HEK293 (cell line): ENCODE data around the gene CAMTA2.

Experiments
- CTCF ChIA-PET: fragments of 350-600 bp; formaldehyde crosslinking; extraction: SDS; loops from one replicate; lab custom pipeline; 2021; ENCODE audit warnings: antibody characterized with exemption; lab: Yijun Ruan, JAX
- POLR2A ChIA-PET: fragments of 300-600 bp; formaldehyde crosslinking; extraction: SDS; loops from one replicate; lab custom pipeline; 2020; ENCODE audit warnings: antibody characterized with exemption, inconsistent platforms; lab: Yijun Ruan, JAX
- H3K27ac ChIP-seq: fragments of 200-500 bp; sonication (Bioruptor generic); 2 replicates; pipeline ENCODE4 v1.5.1; 2014; ENCODE audit warnings: low read depth, low read length, control low read depth, inconsistent platforms; ENCODE audit errors: extremely low read depth
- H3K36me3 ChIP-seq, 2 experiments: fragments of 200-500 bp in 1 of 2; sonication (Bioruptor generic) in 1 of 2; 1 replicate in 1 of 2; 2 replicates in 1 of 2; pipeline ENCODE4 v1.5.1; 2014 to 2017; ENCODE audit warnings: inconsistent platforms in 2 of 2, low read length in 2 of 2; ENCODE audit not compliant: control insufficient read depth in 2 of 2, insufficient read depth in 1 of 2
- H3K4me1 ChIP-seq: fragments of 200-500 bp; sonication (Bioruptor generic); 2 replicates; pipeline ENCODE4 v1.5.1; 2014; ENCODE audit warnings: mild to moderate bottlenecking, low read length, inconsistent platforms; ENCODE audit not compliant: control insufficient read depth, insufficient read depth
- H3K4me3 ChIP-seq: 2 replicates; pipeline ENCODE4 v1.5.1; 2011; ENCODE audit warnings: low read depth, mild to moderate bottlenecking, control low read depth, low read length, moderate library complexity
- H3K9me3 ChIP-seq: fragments of 200-500 bp; sonication (Bioruptor generic); 2 replicates; pipeline ENCODE4 v1.5.1; 2014; ENCODE audit warnings: low read depth, low read length, inconsistent platforms; ENCODE audit not compliant: control insufficient read depth, insufficient read depth
- RBAK ChIP-seq: fragments of 450-650 bp; formaldehyde crosslinking; IDR thresholded peaks from 2 replicates; pipeline ENCODE4 v1.5.1; 2016; ENCODE audit warnings: missing biosample characterization, missing genetic modification characterization
- YY2 ChIP-seq: fragments of 450-650 bp; formaldehyde crosslinking; IDR thresholded peaks from 2 replicates; pipeline ENCODE4 v1.5.1; 2016; ENCODE audit warnings: missing biosample characterization, missing genetic modification characterization
- ZFHX2 ChIP-seq: fragments of 450-650 bp; formaldehyde crosslinking; conservative IDR thresholded peaks from 2 replicates; pipeline ENCODE4 v1.5.1; 2016; ENCODE audit warnings: missing biosample characterization, missing genetic modification characterization
- ZFP41 ChIP-seq: fragments of 450-650 bp; formaldehyde crosslinking; IDR thresholded peaks from 2 replicates; pipeline ENCODE4 v1.5.1; 2016; ENCODE audit warnings: missing biosample characterization, missing genetic modification characterization, borderline replicate concordance
- ZFP69B ChIP-seq: fragments of 450-650 bp; formaldehyde crosslinking; IDR thresholded peaks from 2 replicates; pipeline ENCODE4 v1.5.1; 2016; ENCODE audit warnings: missing biosample characterization, missing genetic modification characterization
- ZNF112 ChIP-seq: fragments of 450-650 bp; formaldehyde crosslinking; IDR thresholded peaks from 2 replicates; pipeline ENCODE4 v1.5.0; 2017; ENCODE audit warnings: missing biosample characterization, missing genetic modification characterization
- ZNF146 ChIP-seq: fragments of 450-650 bp; formaldehyde crosslinking; IDR thresholded peaks from 2 replicates; pipeline ENCODE4 v1.5.1; 2016; ENCODE audit warnings: missing biosample characterization, missing genetic modification characterization
- ZNF169 ChIP-seq: fragments of 450-650 bp; formaldehyde crosslinking; IDR thresholded peaks from 2 replicates; pipeline ENCODE4 v1.5.1; 2016; ENCODE audit warnings: missing biosample characterization, missing genetic modification characterization
- ZNF221 ChIP-seq: fragments of 450-650 bp; formaldehyde crosslinking; IDR thresholded peaks from 2 replicates; pipeline ENCODE4 v1.5.1; 2017; ENCODE audit warnings: missing biosample characterization, missing genetic modification characterization, borderline replicate concordance
- ZNF24 ChIP-seq: fragments of 450-650 bp; formaldehyde crosslinking; IDR thresholded peaks from 2 replicates; pipeline ENCODE4 v1.5.1; 2016; ENCODE audit warnings: missing biosample characterization, missing genetic modification characterization
- ZNF341 ChIP-seq: fragments of 450-650 bp; formaldehyde crosslinking; IDR thresholded peaks from 2 replicates; pipeline ENCODE4; 2016; ENCODE audit warnings: low read depth, missing biosample characterization, missing genetic modification characterization
- ZNF366 ChIP-seq: fragments of 450-650 bp; formaldehyde crosslinking; conservative IDR thresholded peaks from 2 replicates; pipeline ENCODE4 v1.5.1; 2016; ENCODE audit warnings: missing biosample characterization, missing genetic modification characterization
- ZNF404 ChIP-seq: fragments of 450-650 bp; formaldehyde crosslinking; IDR thresholded peaks from 2 replicates; pipeline ENCODE4 v1.5.1; 2017; ENCODE audit warnings: missing biosample characterization, missing genetic modification characterization
- ZNF416 ChIP-seq: fragments of 450-650 bp; formaldehyde crosslinking; IDR thresholded peaks from 2 replicates; pipeline ENCODE4 v1.5.1; 2016; ENCODE audit warnings: missing biosample characterization, missing genetic modification characterization
- ZNF48 ChIP-seq: fragments of 450-650 bp; formaldehyde crosslinking; IDR thresholded peaks from 2 replicates; pipeline ENCODE4 v1.5.1; 2016; ENCODE audit warnings: missing biosample characterization, missing genetic modification characterization
- ZNF555 ChIP-seq: fragments of 450-650 bp; formaldehyde crosslinking; conservative IDR thresholded peaks from 2 replicates; pipeline ENCODE4 v1.5.1; 2017; ENCODE audit warnings: missing biosample characterization, mild to moderate bottlenecking, missing genetic modification characterization, inconsistent platforms
- ZNF560 ChIP-seq: fragments of 450-650 bp; formaldehyde crosslinking; IDR thresholded peaks from 2 replicates; pipeline ENCODE4 v1.5.1; 2017; ENCODE audit warnings: missing biosample characterization, missing genetic modification characterization, borderline replicate concordance
- ZNF585B ChIP-seq: fragments of 450-650 bp; formaldehyde crosslinking; IDR thresholded peaks from 2 replicates; pipeline ENCODE4 v1.5.1; 2016; ENCODE audit warnings: missing biosample characterization, missing genetic modification characterization
- ZNF792 ChIP-seq: fragments of 450-650 bp; formaldehyde crosslinking; IDR thresholded peaks from 2 replicates; pipeline ENCODE4 v1.5.1; 2016; ENCODE audit warnings: missing biosample characterization, missing genetic modification characterization
- ZSCAN23 ChIP-seq: fragments of 450-650 bp; formaldehyde crosslinking; IDR thresholded peaks from 2 replicates; pipeline ENCODE4 v1.5.1; 2016; ENCODE audit warnings: missing biosample characterization, missing genetic modification characterization
- TF ChIP-seq, protein P1 (sequence below): fragments of 450-650 bp; formaldehyde crosslinking; IDR thresholded peaks from 2 replicates; pipeline ENCODE4 v1.5.1; 2017; ENCODE audit warnings: missing biosample characterization, missing genetic modification characterization
- TF ChIP-seq, protein P2 (sequence below): fragments of 450-650 bp; formaldehyde crosslinking; IDR thresholded peaks from 2 replicates; pipeline ENCODE4 v1.5.1; 2016; ENCODE audit warnings: missing biosample characterization, missing genetic modification characterization
- TF ChIP-seq, protein P3 (sequence below): fragments of 450-650 bp; formaldehyde crosslinking; IDR thresholded peaks from 2 replicates; pipeline ENCODE4 v1.5.1; 2016; ENCODE audit warnings: missing biosample characterization, missing genetic modification characterization
- TF ChIP-seq, protein P4 (sequence below): fragments of 450-650 bp; IDR thresholded peaks from 2 replicates; pipeline ENCODE4 v1.5.1; 2018; ENCODE audit warnings: missing biosample characterization, missing genetic modification characterization
- TF ChIP-seq, protein P5 (sequence below): fragments of 450-650 bp; formaldehyde crosslinking; conservative IDR thresholded peaks from 2 replicates; pipeline ENCODE4 v1.5.1; 2016; ENCODE audit warnings: low read depth, missing biosample characterization, missing genetic modification characterization

CAMTA2 gene

DNA sequence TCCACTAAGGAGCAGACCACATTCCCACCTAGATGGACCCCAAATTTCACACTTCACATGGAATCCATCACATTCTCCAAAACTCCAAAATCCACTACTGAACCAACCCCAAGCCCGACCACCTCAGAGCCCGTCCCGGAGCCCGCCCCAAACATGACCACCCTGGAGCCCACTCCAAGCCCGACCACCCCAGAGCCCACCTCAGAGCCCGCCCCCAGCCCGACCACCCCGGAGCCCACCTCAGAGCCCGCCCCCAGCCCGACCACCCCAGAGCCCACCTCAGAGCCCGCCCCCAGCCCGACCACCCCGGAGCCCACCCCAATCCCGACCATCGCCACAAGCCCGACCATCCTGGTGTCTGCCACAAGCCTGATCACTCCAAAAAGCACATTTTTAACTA, 53.8 kb downstream of the CAMTA2 start (continued):
- TF ChIP-seq, protein P1, sequence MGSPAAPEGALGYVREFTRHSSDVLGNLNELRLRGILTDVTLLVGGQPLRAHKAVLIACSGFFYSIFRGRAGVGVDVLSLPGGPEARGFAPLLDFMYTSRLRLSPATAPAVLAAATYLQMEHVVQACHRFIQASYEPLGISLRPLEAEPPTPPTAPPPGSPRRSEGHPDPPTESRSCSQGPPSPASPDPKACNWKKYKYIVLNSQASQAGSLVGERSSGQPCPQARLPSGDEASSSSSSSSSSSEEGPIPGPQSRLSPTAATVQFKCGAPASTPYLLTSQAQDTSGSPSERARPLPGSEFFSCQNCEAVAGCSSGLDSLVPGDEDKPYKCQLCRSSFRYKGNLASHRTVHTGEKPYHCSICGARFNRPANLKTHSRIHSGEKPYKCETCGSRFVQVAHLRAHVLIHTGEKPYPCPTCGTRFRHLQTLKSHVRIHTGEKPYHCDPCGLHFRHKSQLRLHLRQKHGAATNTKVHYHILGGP (tag by site-specific recombination) = no peak
- TF ChIP-seq ZNF585B (no peak), ZNF112 (no peak), ZNF169 (tag by site-specific recombination) (no peak), ZNF24 (tag by site-specific recombination) (no peak), ZNF792 (tag by site-specific recombination) (no peak), ZNF48 (tag by site-specific recombination) (no peak), ZFHX2 (no peak), RBAK (no peak), ZNF404 (tag by site-specific recombination) (no peak), ZNF416 (no peak), ZFP41 (tag by site-specific recombination) (no peak)
- TF ChIP-seq, protein P2, sequence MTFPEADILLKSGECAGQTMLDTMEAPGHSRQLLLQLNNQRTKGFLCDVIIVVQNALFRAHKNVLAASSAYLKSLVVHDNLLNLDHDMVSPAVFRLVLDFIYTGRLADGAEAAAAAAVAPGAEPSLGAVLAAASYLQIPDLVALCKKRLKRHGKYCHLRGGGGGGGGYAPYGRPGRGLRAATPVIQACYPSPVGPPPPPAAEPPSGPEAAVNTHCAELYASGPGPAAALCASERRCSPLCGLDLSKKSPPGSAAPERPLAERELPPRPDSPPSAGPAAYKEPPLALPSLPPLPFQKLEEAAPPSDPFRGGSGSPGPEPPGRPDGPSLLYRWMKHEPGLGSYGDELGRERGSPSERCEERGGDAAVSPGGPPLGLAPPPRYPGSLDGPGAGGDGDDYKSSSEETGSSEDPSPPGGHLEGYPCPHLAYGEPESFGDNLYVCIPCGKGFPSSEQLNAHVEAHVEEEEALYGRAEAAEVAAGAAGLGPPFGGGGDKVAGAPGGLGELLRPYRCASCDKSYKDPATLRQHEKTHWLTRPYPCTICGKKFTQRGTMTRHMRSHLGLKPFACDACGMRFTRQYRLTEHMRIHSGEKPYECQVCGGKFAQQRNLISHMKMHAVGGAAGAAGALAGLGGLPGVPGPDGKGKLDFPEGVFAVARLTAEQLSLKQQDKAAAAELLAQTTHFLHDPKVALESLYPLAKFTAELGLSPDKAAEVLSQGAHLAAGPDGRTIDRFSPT = no peak
- TF ChIP-seq, protein P3, sequence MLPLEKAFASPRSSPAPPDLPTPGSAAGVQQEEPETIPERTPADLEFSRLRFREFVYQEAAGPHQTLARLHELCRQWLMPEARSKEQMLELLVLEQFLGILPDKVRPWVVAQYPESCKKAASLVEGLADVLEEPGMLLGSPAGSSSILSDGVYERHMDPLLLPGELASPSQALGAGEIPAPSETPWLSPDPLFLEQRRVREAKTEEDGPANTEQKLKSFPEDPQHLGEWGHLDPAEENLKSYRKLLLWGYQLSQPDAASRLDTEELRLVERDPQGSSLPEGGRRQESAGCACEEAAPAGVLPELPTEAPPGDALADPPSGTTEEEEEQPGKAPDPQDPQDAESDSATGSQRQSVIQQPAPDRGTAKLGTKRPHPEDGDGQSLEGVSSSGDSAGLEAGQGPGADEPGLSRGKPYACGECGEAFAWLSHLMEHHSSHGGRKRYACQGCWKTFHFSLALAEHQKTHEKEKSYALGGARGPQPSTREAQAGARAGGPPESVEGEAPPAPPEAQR = no peak

DNA sequence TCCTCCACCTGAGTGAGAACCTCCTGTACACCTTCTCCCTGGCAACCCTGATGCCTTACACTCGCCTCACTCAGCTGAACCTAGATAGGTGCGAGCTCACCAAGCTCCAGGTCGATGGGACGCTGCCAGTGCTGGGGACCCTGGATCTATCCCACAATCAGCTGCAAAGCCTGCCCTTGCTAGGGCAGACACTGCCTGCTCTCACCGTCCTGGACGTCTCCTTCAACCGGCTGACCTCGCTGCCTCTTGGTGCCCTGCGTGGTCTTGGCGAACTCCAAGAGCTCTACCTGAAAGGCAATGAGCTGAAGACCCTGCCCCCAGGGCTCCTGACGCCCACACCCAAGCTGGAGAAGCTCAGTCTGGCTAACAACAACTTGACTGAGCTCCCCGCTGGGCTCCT, 54.7 kb downstream of the CAMTA2 start:
- H3K27ac ChIP-seq = no peak overlapping the region
- no peaks in the 10 kb centered on the region for H3K9me3 ChIP-seq
- POLR2A ChIA-PET = interaction anchor here (0.7 to 1.6 kb wide), 4 partner anchors 11 to 94 kb away, joined by 3 to 8 read pairs (median 4); partner anchors contain the start of genes PFN1 and SPAG7
- CTCF ChIA-PET = no interaction called here
- H3K4me1 ChIP-seq = no peaks in the 10 kb centered on the region; the same call in 1 of the 2 replicates
- H3K36me3 ChIP-seq = peaks cover 14 to 48% of the 10 kb centered on the region in 2 experiments
- no peak overlapping the region for H3K4me3 ChIP-seq
- TF ChIP-seq ZFP69B (tag by site-specific recombination) = no peak
- TF ChIP-seq ZNF146 (tag by site-specific recombination) = no peak
- no peak for TF ChIP-seq YY2 (tag by site-specific recombination)
- TF ChIP-seq ZNF366 (tag by site-specific recombination) = no peak
- TF ChIP-seq, protein P4, sequence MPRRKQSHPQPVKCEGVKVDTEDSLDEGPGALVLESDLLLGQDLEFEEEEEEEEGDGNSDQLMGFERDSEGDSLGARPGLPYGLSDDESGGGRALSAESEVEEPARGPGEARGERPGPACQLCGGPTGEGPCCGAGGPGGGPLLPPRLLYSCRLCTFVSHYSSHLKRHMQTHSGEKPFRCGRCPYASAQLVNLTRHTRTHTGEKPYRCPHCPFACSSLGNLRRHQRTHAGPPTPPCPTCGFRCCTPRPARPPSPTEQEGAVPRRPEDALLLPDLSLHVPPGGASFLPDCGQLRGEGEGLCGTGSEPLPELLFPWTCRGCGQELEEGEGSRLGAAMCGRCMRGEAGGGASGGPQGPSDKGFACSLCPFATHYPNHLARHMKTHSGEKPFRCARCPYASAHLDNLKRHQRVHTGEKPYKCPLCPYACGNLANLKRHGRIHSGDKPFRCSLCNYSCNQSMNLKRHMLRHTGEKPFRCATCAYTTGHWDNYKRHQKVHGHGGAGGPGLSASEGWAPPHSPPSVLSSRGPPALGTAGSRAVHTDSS (tag by site-specific recombination) = no peak
- TF ChIP-seq, protein P2 = no peak
- TF ChIP-seq, protein P5, sequence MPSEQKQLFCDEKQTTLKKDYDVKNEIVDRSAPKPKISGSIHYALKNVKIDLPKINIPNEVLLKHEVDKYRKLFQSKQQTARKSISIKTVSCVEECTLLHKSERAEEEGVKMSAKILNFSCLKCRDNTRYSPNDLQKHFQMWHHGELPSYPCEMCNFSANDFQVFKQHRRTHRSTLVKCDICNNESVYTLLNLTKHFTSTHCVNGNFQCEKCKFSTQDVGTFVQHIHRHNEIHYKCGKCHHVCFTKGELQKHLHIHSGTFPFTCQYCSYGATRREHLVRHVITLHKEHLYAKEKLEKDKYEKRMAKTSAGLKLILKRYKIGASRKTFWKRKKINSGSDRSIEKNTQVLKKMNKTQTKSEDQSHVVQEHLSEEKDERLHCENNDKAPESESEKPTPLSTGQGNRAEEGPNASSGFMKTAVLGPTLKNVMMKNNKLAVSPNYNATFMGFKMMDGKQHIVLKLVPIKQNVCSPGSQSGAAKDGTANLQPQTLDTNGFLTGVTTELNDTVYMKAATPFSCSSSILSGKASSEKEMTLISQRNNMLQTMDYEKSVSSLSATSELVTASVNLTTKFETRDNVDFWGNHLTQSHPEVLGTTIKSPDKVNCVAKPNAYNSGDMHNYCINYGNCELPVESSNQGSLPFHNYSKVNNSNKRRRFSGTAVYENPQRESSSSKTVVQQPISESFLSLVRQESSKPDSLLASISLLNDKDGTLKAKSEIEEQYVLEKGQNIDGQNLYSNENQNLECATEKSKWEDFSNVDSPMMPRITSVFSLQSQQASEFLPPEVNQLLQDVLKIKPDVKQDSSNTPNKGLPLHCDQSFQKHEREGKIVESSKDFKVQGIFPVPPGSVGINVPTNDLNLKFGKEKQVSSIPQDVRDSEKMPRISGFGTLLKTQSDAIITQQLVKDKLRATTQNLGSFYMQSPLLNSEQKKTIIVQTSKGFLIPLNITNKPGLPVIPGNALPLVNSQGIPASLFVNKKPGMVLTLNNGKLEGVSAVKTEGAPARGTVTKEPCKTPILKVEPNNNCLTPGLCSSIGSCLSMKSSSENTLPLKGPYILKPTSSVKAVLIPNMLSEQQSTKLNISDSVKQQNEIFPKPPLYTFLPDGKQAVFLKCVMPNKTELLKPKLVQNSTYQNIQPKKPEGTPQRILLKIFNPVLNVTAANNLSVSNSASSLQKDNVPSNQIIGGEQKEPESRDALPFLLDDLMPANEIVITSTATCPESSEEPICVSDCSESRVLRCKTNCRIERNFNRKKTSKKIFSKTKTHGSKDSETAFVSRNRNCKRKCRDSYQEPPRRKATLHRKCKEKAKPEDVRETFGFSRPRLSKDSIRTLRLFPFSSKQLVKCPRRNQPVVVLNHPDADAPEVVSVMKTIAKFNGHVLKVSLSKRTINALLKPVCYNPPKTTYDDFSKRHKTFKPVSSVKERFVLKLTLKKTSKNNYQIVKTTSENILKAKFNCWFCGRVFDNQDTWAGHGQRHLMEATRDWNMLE (tag by site-specific recombination) = no peak
- TF ChIP-seq ZNF341 (tag by site-specific recombination) = no peak
- TF ChIP-seq ZNF221 (tag by site-specific recombination) = no peak
- TF ChIP-seq ZNF560 = no peak
- TF ChIP-seq ZNF555 (tag by site-specific recombination) = no peak
- TF ChIP-seq ZSCAN23 (tag by site-specific recombination) = no peak
